ENCODE data around the gene NRG2.

NRG2 gene

GRCh38 chr5:139926797-139927503, 116.1 kb downstream of the NRG2 start:
- no peak for DNase-seq

- DNase-seq, result no peak
Observed at GRCh38 chr5:139925650-139926640, 117.2 kb downstream of the NRG2 start.

GRCh38 chr5:139925216-139925562, 117.9 kb downstream of the NRG2 start:
- no peak for DNase-seq

- no peak for DNase-seq
Observed at GRCh38 chr5:139924294-139925215, 118.5 kb downstream of the NRG2 start.

GRCh38 chr5:139919308-139919707, 123.8 kb downstream of the NRG2 start:
- no peak for DNase-seq

GRCh38 chr5:139915834-139916233, 127.3 kb downstream of the NRG2 start:
- no peak for DNase-seq

GRCh38 chr5:139915266-139915665, 127.8 kb downstream of the NRG2 start:
- no peak for DNase-seq

- DNase-seq, result no peak
Observed at GRCh38 chr5:139914218-139914807, 128.8 kb downstream of the NRG2 start.

GRCh38 chr5:139912804-139913203, 130.3 kb downstream of the NRG2 start:
- DNase-seq, result no peak

- no peak for DNase-seq
Observed at GRCh38 chr5:139912158-139912557, 130.9 kb downstream of the NRG2 start.

- no peak for DNase-seq
Observed at GRCh38 chr5:139911425-139912120, 131.5 kb downstream of the NRG2 start.

GRCh38 chr5:139910901-139911300, 132.2 kb downstream of the NRG2 start:
- no peak for DNase-seq

- DNase-seq, result no peak
Observed at GRCh38 chr5:139910036-139910435, 133.1 kb downstream of the NRG2 start.

GRCh38 chr5:139908749-139909148, 134.3 kb downstream of the NRG2 start:
- no peak for DNase-seq

- DNase-seq, result no peak
Observed at GRCh38 chr5:139906661-139907060, 136.4 kb downstream of the NRG2 start.

GRCh38 chr5:139904816-139905661, 138.1 kb downstream of the NRG2 start:
- DNase-seq, result no peak

- DNase-seq, result no peak
Observed at GRCh38 chr5:139904566-139904815, 138.6 kb downstream of the NRG2 start.

GRCh38 chr5:139903795-139904565, 139.1 kb downstream of the NRG2 start:
- DNase-seq, result no peak

- DNase-seq, result no peak
Observed at GRCh38 chr5:139903450-139903794, 139.7 kb downstream of the NRG2 start.

GRCh38 chr5:139901986-139902385, 141.1 kb downstream of the NRG2 start:
- no peak for DNase-seq

GRCh38 chr5:139901251-139901575, 141.9 kb downstream of the NRG2 start:
- no peak for DNase-seq
